Bronchial epithelial cell (primary cell): Measurements from ENCODE around the gene WDR1. TPM values are rescaled to one million over a fixed set of nuclear protein-coding genes. Genes with fewer than 3 reads are reported as not detected.

ENCODE experiments used
- DNase-seq: peaks from one replicate; pipeline ENCODE4 v3.0.0-alpha.2; 2010; ENCODE audit warnings: low read depth
- FAIRE-seq: peaks from 2 replicates; lab custom pipeline; 2011; peaks lifted over from hg19 to GRCh38; lab: Jason Lieb, UNC
- H3K27me3 ChIP-seq: 2 replicates; pipeline ENCODE4 v1.5.1; 2011; ENCODE audit warnings: low read length; ENCODE audit not compliant: control insufficient read depth, insufficient read depth
- H3K36me3 ChIP-seq: 2 replicates; pipeline ENCODE4 v1.5.1; 2011; ENCODE audit warnings: low read length; ENCODE audit not compliant: control insufficient read depth, insufficient read depth
- H3K4me3 ChIP-seq: 2 replicates; pipeline ENCODE4 v1.5.1; 2011; ENCODE audit warnings: mild to moderate bottlenecking, low read depth, low read length, control low read depth
- CTCF ChIP-seq: IDR thresholded peaks from 2 replicates; pipeline ENCODE4 v1.5.1; 2011; ENCODE audit warnings: mild to moderate bottlenecking, moderate library complexity, low read length, control low read depth, inconsistent platforms; ENCODE audit not compliant: insufficient read depth, severe bottlenecking
- total RNA-seq: library from RNA; depleted of rRNA; stranded (reverse); fragments of >200 nt; gene quantifications from 2 replicates; pipeline ENCODE4 v1.2.1, GENCODE V29; 2014

Gene WDR1
- total RNA-seq, 1 donor from 2014 or later: 290 TPM

- FAIRE-seq (no peak), DNase-seq (no peak)
- no peak for TF ChIP-seq CTCF
- Histone ChIP-seq H3K27me3 (no peaks in the 10 kb centered on the region), H3K36me3 (peaks cover 63% of the 10 kb centered on the region), H3K4me3 (no peak overlapping the region)
These were observed 38.9 kb downstream of the WDR1 start for GRCh38 chr4:10077483-10078335.

GRCh38 chr4:10077076-10077475, 39.5 kb downstream of the WDR1 start:
- FAIRE-seq: no peak

GRCh38 chr4:10075953-10076391, 40.6 kb downstream of the WDR1 start:
- DNase-seq: no peak
- TF ChIP-seq CTCF: no peak
- Histone ChIP-seq H3K27me3 (no peaks in the 10 kb centered on the region), H3K36me3 (peaks cover 51% of the 10 kb centered on the region), H3K4me3 (no peak overlapping the region)
- no peak for FAIRE-seq

More at GRCh38 chr4:10077076-10077475, 39.5 kb downstream of the WDR1 start:
- H3K27me3 ChIP-seq: no peaks in the 10 kb centered on the region
- TF ChIP-seq CTCF: no peak
- peaks cover 58% of the 10 kb centered on the region for H3K36me3 ChIP-seq
- DNase-seq: no peak
- H3K4me3 ChIP-seq: no peak overlapping the region

- Histone ChIP-seq H3K27me3 (no peaks in the 10 kb centered on the region), H3K36me3 (peaks cover 46% of the 10 kb centered on the region), H3K4me3 (no peak overlapping the region)
- no peak for TF ChIP-seq CTCF
- FAIRE-seq (no peak), DNase-seq (no peak)
These were observed 41.3 kb downstream of the WDR1 start for GRCh38 chr4:10075158-10075863.

GRCh38 chr4:10074767-10075105, 41.9 kb downstream of the WDR1 start:
- peak; percentile 46 for DNase-seq
- no peak for FAIRE-seq
- TF ChIP-seq CTCF: peak; percentile 56
- Histone ChIP-seq H3K27me3 (no peaks in the 10 kb centered on the region), H3K36me3 (peaks cover 40% of the 10 kb centered on the region), H3K4me3 (no peak overlapping the region)
